ENCODE data around the gene MRRF. TPM values are rescaled to one million over a fixed set of nuclear protein-coding genes. Genes with fewer than 3 reads are reported as not detected.
"Not testable (repeated sequence)": the region's sequence is repeated elsewhere in the genome, so short reads cannot be mapped to it uniquely, and the experiment has no call there.

The MRRF gene
- total RNA-seq, 1 donor from 2014 or later = 35.7 TPM

DNA sequence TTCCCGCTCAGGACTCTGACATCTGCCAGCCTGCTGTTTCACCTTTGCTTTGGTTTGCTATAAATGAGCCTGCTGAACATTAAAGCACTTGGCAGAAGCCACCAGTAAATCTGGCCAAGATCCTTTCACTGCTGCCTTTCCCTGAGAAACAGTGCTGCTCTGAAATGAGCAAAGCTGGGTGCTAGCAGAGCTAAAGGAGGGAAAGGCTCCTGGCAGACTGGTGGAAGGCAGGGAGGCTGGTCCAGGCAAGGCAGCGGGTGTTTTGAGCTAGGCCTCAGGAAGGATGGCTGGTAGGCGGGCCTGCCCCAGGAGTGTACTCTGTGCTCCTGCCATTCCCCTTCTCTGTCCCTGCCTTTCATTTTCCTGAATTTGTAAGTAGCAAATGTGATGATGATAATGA lies 53.6 kb downstream of the MRRF start:
- ATAC-seq (ENCODE audit: poor library complexity) (peak; percentile 85), DNase-seq (no peak)
- intact Hi-C loops (cut with DNase I) = no loop called here

DNA sequence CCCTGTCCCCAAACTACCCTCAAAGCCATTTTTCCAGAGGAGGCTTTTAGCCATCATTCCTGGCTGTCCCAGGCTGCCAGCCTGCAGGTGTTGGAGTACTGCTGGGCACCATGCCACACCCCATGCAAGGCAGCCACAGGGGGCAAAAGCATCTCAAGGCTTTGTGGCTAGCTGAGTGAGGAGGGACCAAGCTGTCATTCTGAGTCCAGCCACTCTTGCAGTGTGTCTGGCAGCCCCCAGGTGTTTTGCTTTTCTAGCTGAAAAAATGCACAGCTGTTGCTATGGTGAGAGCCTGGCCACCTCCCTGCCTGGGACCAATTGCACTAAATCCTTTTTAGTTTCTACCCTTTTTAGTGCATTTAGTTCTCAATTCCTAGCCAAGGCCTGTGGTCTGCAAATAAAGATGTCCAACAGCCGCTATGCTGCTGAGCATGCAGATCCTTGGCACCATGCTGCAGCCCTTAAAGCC lies 55.8 kb downstream of the MRRF start:
- intact Hi-C loops (cut with DNase I) = no loop called here
- no peak for ATAC-seq (ENCODE audit: poor library complexity)

DNA sequence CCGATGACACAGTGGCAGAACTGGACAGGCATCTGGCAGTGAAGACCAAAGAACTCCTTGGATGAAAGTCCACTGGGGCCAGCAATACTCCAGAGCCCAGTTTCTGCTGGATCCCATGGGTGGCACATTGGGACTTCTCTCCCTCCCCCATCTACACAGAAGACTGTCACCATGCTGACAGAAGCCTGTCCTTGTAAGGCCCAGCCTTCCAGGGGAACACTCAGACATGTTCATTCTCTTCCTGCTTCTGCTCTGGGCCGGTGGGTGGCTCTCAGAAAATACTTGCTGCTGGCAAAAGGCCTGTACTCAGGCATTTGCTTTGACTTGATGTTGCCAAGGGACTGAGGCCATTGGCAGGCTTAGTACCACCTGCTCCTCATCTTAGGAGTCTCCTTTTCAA lies 57.9 kb downstream of the MRRF start:
- intact Hi-C loops (cut with DNase I) = no loop called here
- no peak for DNase-seq

More for the DNA sequence above, 55.8 kb downstream of the MRRF start:
- DNase-seq = no peak

DNA sequence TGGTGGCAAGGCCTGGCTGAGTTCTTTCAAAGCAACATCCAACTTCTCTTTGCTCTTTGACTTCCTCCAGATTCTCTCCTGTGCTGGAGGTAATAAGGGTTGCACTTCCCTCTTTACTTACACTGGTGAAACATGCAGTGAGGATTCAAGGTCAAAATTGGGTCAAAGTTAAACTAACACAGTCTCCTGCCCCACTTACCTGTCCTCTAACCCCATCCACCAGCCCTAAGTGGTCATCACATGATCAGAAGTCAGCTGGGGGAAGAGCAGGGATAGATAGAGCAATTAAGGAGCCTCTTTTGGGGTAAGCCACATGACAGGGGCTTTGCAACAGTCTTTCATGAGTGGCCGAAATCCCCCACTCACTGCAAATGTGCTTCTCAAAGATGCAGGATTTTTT lies 60.0 kb downstream of the MRRF start:
- ATAC-seq (ENCODE audit: poor library complexity); intact Hi-C loops (cut with DNase I); DNase-seq: not testable (repeated sequence)

More for the DNA sequence above, 57.9 kb downstream of the MRRF start:
- ATAC-seq (ENCODE audit: poor library complexity) = peak; percentile 34

DNA sequence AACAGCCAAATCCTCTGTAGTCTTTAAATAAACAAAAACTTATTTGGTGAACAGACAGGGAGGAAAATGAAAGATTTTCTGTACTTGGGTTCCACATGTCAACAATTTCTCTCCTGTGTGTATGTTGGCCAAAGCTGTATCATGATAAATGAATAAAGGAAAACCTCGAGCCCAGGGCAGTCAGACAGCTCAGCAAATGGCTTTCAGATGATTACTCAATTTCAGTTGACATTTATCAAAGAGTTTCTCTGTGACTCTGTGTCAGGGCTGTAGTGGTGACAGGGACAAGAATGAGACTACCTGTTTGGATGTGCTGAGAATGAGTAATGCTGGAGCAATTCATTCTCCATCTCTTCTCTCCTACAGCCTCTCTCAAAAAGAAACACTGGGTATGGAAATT lies 60.4 kb downstream of the MRRF start:
- intact Hi-C loops (cut with DNase I) = no loop called here
- no peak for DNase-seq
- peak; percentile 16 for ATAC-seq (ENCODE audit: poor library complexity)

DNA sequence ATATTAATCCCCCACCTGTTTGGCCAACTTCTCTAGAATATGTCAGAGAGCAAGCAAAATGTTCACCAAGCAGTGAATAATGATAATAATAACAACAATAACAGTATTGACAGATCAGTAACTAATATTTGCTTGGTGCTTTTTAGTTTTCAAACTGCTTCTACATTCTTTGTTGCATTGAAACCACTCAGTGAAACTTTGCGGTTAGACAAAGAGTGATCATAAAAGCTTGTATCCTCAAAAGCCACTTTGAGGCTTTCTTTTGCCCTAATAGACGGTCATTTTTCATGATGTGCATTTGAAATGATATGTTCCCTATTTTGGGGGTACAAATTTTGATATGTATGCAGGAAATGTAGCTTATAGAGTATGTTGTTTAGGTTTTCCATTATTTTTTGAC lies 62.5 kb downstream of the MRRF start:
- ATAC-seq (ENCODE audit: poor library complexity) (no peak), DNase-seq (no peak)
- intact Hi-C loops (cut with DNase I) = no loop called here

DNA sequence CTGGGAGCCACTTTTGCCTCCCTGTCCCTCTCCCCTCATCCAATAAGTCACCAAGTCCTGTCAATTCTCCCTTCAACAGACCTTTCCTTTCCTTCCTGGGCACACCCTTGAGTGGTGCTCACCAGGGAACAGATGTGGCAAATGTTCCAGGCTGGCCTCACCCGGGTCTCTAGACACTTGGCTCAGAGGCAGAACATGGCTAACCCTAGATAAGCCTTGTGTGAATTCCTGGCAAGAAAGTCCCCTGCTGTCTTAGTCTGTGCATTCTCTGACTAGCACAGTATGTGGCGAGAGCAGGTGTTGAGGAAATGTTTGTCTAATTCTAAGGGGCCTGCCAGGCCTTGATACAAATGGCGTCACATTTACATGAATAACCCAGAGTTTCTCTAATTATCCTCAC lies 64.9 kb downstream of the MRRF start:
- intact Hi-C loops (cut with DNase I) = no loop called here
- no peak for DNase-seq
- peak; percentile 67 for ATAC-seq (ENCODE audit: poor library complexity)

DNA sequence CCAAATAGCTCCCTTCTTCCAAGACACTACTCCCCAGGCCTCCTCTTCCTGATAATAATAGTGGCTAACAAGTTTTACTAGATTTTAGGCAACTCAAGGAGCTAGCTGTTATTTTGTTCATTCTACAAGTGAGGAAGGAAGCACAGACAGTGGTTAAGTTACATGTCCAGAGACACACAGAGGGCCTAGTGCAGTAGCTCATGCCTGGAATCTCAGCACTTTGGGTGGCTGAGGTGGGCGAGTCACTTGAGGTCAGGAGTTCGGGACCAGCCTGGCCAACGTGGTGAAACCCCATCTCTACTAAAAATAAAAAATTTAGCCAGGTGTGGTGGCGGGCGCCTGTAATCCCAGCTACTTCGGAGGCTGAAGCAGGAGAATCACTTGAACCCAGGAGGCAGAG lies 65.8 kb downstream of the MRRF start:
- intact Hi-C loops (cut with DNase I); DNase-seq; ATAC-seq (ENCODE audit: poor library complexity): not testable (repeated sequence)

DNA sequence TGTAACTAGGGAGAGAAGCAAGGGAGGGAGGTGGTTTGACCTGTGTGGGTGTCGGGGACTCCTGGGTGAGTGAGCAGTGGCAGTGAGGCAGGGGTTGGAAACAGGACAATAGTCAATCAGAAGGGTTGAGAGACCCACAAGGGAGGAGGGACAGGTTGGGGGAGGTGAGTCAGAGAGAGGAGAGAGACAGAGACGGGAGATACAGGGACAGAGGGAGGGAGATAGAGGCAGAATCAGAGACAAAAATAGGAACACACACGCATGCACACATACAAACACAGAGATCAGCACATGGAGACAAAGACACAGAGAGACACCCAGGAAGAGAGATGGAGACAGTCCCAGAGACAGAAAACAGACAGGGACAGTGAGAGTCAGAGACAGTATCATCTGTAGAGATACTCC lies 66.8 kb downstream of the MRRF start:
- DNase-seq (no peak), ATAC-seq (ENCODE audit: poor library complexity) (no peak)
- intact Hi-C loops (cut with DNase I) = no loop called here

DNA sequence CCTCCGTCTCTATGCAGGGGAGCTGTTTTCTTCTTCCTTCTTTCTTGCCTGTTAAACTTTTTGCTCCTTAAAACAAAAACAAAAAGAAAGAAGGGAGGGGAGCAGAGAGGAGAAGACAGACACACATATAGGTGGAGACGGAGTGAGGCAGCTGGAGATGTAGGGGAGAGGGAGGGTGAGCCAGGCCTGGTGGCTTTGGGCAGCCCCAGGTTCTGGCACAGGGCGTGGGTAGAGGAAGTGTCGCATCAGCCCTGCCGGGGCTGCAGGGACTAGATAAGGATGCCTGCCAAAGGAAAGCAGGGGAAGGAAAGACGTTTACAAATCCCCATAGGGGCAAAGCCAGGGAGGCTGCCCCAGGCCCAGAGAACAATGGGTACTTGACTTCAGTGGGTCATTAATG lies 67.4 kb downstream of the MRRF start:
- intact Hi-C loops (cut with DNase I) = no loop called here
- ATAC-seq (ENCODE audit: poor library complexity) = no peak
- no peak for DNase-seq

DNA sequence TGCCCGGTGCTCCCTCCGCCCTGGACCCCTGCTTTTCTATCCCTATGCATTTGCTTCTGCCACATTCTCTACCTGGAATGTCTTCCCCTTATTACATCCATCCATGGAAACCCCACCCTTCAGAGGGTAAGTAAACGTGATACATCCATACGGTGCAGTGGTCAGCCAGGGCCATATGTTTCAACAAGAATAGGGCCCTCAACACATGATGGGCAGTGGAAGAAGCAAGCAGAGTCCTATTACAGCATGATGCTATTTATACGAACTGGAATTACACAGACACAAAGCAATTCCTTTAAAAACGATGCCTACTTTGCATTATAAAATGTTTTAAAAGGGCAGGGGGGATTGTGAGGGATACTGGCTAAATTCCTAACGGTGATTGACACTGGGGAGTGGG lies 68.0 kb downstream of the MRRF start:
- intact Hi-C loops (cut with DNase I) = no loop called here
- ATAC-seq (ENCODE audit: poor library complexity) (no peak), DNase-seq (no peak)

DNA sequence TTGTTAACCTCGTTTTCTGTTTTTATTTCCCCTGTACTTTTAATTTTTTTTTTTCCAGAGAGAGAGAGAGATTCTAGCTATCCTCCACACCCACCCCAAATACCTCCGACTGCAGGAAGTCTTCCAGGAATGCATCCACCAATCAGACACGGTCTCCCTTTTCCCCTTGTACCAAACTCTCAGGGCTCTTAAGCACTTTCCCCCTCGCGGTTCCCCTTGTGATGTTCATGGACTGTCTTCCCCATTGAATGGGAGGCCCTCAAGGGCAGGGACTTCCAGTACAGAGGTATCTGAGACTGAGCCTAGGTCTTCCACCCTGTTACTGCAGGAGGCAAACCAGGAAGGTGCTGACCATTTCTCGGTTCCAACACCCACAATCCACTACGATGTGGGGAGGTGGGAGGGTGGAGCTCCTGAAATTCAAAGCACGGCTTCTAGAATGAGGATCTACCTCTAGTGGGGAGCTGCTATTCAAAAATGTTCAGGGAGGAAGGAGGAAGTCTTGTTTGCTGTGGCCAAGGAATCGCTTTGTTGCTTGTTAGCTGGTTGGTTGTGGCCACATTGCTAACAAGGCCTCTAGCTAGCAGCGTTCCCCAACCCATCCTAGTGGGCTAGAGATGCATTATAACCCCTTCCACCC lies 68.6 kb downstream of the MRRF start:
- ATAC-seq (ENCODE audit: poor library complexity) (no peak), DNase-seq (no peak)
- intact Hi-C loops (cut with DNase I) = no loop called here

DNA sequence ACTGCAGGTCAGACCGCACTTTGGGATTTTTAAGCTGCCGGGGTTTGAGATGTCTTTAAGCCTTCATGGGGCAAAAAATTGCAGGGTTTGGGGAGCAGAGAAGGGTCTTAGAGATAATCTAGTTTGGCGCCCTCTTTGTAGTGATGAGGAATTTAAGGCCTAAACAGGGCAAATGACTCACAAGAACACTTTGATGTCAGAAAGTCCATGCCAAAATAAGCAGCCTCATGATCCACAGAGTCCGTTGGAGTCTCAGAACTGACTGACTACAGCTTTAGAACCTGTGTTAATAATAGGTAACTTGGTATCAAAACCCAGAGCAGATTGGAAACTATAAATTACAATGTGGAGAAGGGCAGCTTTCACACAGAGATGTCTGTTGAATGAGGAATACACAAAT lies 70.2 kb downstream of the MRRF start:
- intact Hi-C loops (cut with DNase I) = no loop called here
- DNase-seq = no peak
- no peak for ATAC-seq (ENCODE audit: poor library complexity)

DNA sequence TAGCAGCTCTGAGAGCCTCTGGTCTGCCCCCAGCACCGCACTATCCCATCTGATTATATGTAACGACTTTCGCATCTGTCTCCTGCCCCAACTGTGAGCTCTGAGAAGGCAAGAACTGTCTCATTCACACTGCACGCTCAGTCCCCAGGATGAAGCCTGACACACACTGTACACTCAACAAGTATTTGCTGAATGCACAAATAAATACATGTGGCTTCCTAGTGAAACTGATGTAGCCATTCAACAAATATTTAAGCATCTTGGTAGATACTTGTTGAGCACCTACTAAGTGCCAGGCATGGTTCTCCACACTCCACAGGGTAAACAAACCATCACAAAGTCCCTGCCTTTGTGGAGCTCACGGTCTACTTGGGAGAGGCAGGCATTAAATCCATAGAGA lies 71.5 kb downstream of the MRRF start:
- intact Hi-C loops (cut with DNase I) = no loop called here
- no peak for DNase-seq
- ATAC-seq (ENCODE audit: poor library complexity) = no peak

DNA sequence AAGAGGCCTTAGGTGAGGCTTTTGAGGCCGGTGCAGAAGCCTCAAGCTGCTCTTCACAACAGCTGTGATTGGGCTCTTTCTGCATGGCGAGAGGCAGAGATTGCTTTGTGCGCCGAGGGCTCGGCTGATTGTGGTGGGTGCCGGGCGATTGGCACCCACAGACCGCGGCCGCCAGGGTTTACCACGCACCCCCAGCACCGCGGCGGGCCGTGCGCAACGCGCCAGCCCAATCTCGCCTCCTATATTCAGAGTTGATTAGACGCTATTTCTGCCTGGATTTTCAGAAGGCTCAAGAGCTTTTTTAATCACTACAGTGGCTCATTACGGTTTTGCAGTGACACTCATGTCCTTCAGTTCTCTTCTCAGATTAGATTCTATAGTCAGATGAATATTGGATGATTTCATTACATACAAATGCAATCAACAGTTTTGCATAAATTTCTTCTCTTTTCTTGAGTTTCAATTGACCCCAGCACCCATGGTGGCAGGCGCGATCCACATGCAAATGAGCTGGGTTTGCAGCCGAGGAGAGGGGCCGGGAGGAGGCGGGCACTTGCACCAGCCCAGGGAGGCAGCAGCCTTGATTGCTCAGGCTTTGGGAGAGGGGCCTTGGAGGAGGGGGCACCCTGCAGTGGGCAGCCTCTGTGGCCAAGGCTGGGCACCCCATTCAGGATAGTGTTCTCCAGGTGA lies 72.3 kb downstream of the MRRF start:
- DNase-seq (no peak), ATAC-seq (ENCODE audit: poor library complexity) (no peak)
- intact Hi-C loops (cut with DNase I) = no loop called here

DNA sequence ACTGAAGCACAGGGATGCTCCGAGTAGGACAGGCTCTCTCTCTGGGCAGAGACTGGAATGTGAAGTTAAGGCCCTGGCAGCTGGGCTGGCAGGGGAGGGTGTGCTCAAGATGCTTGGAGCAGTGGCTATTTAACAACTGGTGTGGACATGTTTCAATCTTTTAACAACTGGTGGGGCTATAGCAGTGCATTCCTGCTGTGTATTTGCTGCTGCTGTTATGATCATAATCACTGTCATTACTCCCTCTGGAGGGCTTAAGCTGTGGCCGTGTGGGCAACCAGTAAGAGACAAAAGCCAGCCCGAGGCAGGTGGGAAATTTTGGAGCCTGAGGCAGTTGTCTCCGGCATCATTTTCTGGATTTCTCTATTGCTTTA lies 72.9 kb downstream of the MRRF start:
- intact Hi-C loops (cut with DNase I) = no loop called here
- ATAC-seq (ENCODE audit: poor library complexity) = no peak

DNA sequence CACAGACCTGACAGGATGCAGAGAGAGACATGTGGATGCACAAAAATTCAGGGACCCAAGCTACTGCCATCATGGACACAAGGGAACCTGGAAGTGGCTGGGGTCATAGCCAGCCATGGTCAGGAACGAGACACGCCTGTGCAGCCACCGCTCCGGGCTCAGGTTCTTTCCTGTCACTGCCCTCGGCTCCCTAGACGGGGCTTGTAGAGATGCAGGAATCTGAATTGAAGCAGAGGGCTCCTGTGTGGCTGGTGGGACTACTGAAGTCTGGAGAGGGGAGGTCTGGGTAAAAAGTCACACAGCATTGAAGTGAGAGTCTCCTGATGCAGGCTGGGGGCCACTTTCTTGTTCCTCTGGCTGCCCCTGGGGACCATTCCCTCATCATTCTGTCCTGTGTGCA lies 73.9 kb downstream of the MRRF start:
- intact Hi-C loops (cut with DNase I) = no loop called here
- ATAC-seq (ENCODE audit: poor library complexity) (no peak), DNase-seq (no peak)

More for the DNA sequence above, 72.9 kb downstream of the MRRF start:
- DNase-seq = no peak

DNA sequence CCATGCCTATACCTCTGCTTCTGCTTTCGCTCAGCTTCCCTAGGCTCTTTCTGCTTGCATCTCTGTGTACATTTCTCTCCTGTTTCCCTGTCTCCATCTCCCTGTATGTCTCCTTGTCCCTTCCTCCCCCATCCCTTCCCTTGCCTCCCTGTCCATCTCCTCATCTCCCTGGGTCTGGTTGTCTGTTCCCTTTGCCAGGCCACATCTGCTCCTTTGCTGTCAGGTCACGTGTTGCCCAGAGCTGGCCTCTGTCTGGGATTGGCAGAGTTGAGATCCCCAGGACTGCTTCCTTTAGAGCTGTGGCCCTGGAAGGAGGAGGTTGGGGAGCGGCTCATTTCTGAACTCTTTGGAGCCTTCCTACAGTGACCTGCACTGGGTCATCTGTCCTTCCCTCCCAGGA lies 74.3 kb downstream of the MRRF start:
- DNase-seq = no peak
- ATAC-seq (ENCODE audit: poor library complexity) = no peak
- intact Hi-C loops (cut with DNase I) = no loop called here

DNA sequence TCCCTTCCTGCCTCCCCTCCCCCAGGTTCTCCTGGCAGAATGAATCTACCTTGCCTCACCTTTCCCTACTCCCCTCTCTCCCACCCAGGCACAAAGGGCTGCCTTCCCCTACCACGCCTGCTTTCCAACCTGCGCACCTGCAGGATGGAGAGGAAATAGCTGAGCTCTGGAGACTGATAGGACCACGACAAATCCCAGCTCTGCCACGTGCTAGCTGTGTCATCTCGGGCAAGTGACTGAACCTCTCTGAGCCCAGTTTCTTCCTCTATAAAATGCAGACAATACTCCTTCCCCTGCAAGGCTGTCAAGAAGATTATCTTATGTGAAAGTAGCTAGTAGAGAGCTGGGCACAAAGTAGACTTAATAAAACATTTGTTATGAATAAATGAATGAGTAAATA lies 74.9 kb downstream of the MRRF start:
- intact Hi-C loops (cut with DNase I) = no loop called here
- DNase-seq = no peak
- no peak for ATAC-seq (ENCODE audit: poor library complexity)

DNA sequence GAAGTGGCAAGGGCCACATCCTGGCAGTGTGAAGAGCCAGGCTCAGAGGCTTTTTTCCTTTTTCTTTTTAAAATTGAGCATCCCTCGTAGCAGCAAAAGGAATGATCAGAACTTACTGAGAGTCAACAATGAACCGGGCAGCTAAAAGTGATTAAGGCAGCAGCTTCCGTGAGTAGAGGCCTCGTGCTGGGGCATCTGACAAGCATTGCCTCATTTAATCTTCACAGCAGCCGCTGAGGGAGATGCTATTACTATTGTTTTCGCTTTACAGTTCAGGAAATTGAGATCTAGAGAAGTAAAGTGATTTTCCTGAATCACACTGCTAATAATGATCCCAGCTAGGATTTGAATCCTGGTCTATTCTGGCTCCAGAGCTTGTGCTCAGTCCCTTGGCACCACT lies 75.5 kb downstream of the MRRF start:
- ATAC-seq (ENCODE audit: poor library complexity) (no peak), DNase-seq (no peak)
- intact Hi-C loops (cut with DNase I) = no loop called here
